Pancreas (tissue), 10 donors: ENCODE data around the gene ARHGAP10. TPM values are rescaled to one million over a fixed set of nuclear protein-coding genes. Genes with fewer than 3 reads are reported as not detected.
A peak's percentile ranks its signal among the peaks of the same experiment; 100 is the strongest.
"Not testable (repeated sequence)": the region's sequence is repeated elsewhere in the genome, so short reads cannot be mapped to it uniquely, and the experiment has no call there.

Source experiments
- ATAC-seq, 4 donors: fragments of 200-7000 bp; cut with Tn5 transposase; one replicate each; pipeline versions ENCODE4 v1.8.0 to v1.9.1; 2020; ENCODE audit warnings: mild to moderate bottlenecking in 4 of 4, moderate library complexity in 4 of 4
- DNase-seq, 6 donors: peaks; one replicate each; pipeline ENCODE4 v3.0.0-alpha.2; 2020
- FAIRE-seq: peaks from 2 replicates; lab custom pipeline; 2012; peaks lifted over from hg19 to GRCh38; lab: Jason Lieb, UNC
- H3K27ac ChIP-seq, 4 donors: fragments of 200-600 bp; sonication (generic); 1 replicate in 3 of 4; 2 replicates in 1 of 4; pipeline versions ENCODE4 v1.5.0 to v1.8.0; 2020
- H3K27me3 ChIP-seq, 4 donors: fragments of 200-600 bp; one replicate each; pipeline ENCODE4 v1.8.0; 2021
- H3K36me3 ChIP-seq, 3 donors: fragments of 200-600 bp; sonication (generic) in 1 of 3; one replicate each; pipeline versions ENCODE4 v1.5.0 to v1.8.0; 2020 to 2021
- H3K4me1 ChIP-seq, 3 donors: fragments of 200-600 bp; one replicate each; pipeline ENCODE4 v1.8.0; 2021
- H3K4me3 ChIP-seq, 4 donors: fragments of 200-600 bp; sonication (generic) in 2 of 4; one replicate each; pipeline versions ENCODE4 v1.5.0 to v1.8.0; 2020 to 2021
- H3K9me3 ChIP-seq, 4 donors: fragments of 200-600 bp; one replicate each; pipeline ENCODE4 v1.8.0; 2021
- WGBS, 2 donors: extraction: QIAGEN DNeasy Blood & Tissue Kit; methylation state at CpG; one replicate each; pipeline ENCODE4 v1.1.7; 2013; 5-methylcytosine and 5-hydroxymethylcytosine counted together
- intact Hi-C, 3 donors: fragments of 100-400 bp; cut with DNase I; formaldehyde crosslinking; loops; one replicate each; pipeline versions ENCODE4 v1.11.1 to v1.14.2; 2022
- polyA plus RNA-seq, 2 donors: library from polyadenylated mRNA; stranded (reverse); fragments of 200-250 nt; gene quantifications; one replicate each; pipeline ENCODE4 v1.2.3, GENCODE V29; 2013
- total RNA-seq, 6 donors: library from RNA; stranded (reverse); fragmentation: NEBNext Ultra II Directional in 4 of 6; extraction: Animal tissue kit (Norgen Biotek cat#: 25700) in 4 of 6; gene quantifications; one replicate each; pipeline versions ENCODE4 v1.2.1 to v1.2.4, GENCODE V29; 2021 to 2023
- TF ChIP-seq, protein P1 (sequence below), 4 donors: fragments of 200-600 bp; sonication (generic) in 3 of 4; IDR thresholded peaks; one replicate each; pipeline versions ENCODE4 v1.5.0 to v1.8.0; 2021; ENCODE audit warnings: antibody characterized with exemption in 4 of 4
- donor health status: healthy with polysubstance abuse.
- donor health status: DM: no; HTN: no; CAD: no; lungs with moderate emphysema.
- donor health status: DM: no; HTN: no; CAD: no.
- donor health status: control.
- donor health status: control.
- donor health status: Bipolar disorder and iron deficiency.
- donor health status: DM: yes; HTN: yes; CAD: no.
- donor health status: DM: no; HTN: no; CAD: no.
- donor health status: DM: no; HTN: no; CAD: no.
- donor health status: DM: yes; HTN: yes; CAD: no.

ARHGAP10 gene
- total and polyA plus RNA-seq, 8 donors: 6.3 to 14.8 (median 8.7) TPM

DNA sequence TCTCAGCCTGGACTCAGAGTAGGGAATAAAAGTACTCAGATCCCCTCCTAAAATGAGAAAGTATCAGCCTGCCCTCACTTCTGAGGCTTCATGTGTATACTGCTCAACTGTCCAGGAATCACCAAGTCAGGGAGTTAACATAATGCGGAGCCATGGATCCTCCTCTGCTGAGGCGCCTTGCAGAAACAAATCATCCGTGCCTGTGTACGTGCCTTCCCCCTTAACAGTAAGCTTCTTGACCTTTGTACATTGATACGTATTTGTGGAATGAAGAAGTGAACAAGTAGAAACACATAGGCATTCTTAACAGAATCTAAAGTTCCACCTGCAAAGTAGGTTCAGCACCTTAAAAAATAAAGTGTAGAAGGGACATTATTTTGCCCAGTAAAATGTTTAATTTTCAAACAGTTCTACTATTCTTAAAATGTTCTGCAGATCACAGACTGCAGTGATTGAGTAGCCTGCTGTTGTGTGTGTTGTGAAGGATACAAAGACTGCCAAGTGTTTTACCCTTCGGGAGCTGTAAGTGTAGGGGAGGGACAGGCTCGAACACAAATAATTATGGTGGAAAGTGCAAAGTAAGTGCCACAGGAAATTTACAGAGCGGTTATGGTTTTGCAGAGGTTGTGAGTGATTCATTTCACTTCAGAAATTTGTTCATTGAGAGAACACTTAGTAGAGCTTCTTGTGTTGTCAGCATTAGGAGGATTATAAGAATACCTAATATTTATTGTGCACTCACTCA lies 61.9 kb downstream of the ARHGAP10 start:
- Histone ChIP-seq H3K36me3 (no peaks in the 10 kb centered on the region), H3K27ac (no peak overlapping the region), H3K9me3 (no peaks in the 10 kb centered on the region), H3K4me3 (no peak overlapping the region), H3K4me1 (peaks cover 0 to 28% (median 0%) of the 10 kb centered on the region in 3 donors), H3K27me3 (no peaks in the 10 kb centered on the region)
- DNase-seq (no peak), FAIRE-seq (no peak), ATAC-seq (peak in 3 of 4 donors; percentile 27 to 50 (median 49))
- TF ChIP-seq, protein P1, sequence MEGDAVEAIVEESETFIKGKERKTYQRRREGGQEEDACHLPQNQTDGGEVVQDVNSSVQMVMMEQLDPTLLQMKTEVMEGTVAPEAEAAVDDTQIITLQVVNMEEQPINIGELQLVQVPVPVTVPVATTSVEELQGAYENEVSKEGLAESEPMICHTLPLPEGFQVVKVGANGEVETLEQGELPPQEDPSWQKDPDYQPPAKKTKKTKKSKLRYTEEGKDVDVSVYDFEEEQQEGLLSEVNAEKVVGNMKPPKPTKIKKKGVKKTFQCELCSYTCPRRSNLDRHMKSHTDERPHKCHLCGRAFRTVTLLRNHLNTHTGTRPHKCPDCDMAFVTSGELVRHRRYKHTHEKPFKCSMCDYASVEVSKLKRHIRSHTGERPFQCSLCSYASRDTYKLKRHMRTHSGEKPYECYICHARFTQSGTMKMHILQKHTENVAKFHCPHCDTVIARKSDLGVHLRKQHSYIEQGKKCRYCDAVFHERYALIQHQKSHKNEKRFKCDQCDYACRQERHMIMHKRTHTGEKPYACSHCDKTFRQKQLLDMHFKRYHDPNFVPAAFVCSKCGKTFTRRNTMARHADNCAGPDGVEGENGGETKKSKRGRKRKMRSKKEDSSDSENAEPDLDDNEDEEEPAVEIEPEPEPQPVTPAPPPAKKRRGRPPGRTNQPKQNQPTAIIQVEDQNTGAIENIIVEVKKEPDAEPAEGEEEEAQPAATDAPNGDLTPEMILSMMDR (IDR thresholded peaks at IDR 0.05): no peak
- 46 to 54% methylated on average over 8 of the region's 8 CpGs for WGBS, 2 donors
- intact Hi-C loops: no loop called here

DNA sequence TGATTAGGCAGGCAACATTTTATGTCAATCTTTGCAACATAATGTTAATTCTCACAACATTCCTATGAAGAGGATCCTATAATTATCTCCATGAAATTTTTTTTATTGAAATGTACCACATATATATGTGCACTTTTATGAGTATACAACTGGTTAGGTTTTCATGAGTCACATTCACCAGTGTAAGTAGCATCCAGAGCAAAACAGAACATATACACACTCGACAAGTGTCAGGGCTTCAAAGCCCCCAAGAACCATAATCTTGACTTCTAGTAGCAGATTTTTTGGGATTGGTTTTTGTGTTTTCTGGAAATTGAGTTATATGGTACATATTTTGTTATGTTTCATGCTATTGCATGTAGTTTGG lies 62.4 kb downstream of the ARHGAP10 start:
- intact Hi-C loops: no loop called here
- TF ChIP-seq, protein P1 (IDR thresholded peaks at IDR 0.05): no peak
- no peak overlapping the region for H3K4me3 ChIP-seq
- WGBS, 2 donors: 97% methylated on average over 1 of the region's 1 CpG
- no peak for DNase-seq
- H3K9me3 ChIP-seq: no peaks in the 10 kb centered on the region
- no peaks in the 10 kb centered on the region for H3K27me3 ChIP-seq
- H3K4me1 ChIP-seq: peaks cover 0 to 23% (median 0%) of the 10 kb centered on the region in 3 donors
- no peak for ATAC-seq
- FAIRE-seq: no peak
- no peaks in the 10 kb centered on the region for H3K36me3 ChIP-seq
- H3K27ac ChIP-seq: no peak overlapping the region

DNA sequence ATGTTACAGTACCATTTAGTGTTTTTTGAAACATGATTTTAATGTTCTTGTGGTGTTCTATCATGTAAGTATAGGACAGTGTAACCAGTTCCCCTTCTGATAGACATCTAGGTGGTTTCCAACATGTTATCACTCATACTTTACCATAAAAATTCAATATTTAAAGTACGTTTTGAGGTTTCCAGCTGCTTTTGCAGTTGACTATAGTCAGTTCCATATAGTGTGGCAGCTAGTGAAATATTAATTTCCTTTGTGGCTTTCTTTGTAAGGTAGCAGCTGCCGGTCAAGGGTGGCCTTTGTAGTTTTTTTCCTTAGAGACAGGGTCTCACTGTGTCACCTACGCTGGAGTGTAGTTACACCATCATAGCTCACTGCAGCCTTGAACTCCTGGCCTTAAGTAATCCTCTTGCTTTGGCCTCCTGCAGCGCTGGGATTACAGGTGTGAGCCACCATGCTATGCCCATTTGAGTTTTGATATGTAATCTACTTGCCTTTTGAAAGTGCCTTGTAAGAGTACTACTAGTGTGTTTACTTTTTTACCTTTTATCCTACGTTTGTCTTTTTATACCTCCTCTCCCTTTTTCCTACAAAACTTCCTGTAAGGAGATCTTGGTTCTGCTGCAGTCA lies 63.0 kb downstream of the ARHGAP10 start:
- FAIRE-seq (no peak), ATAC-seq (no peak), DNase-seq (no peak)
- intact Hi-C loops: no loop called here
- 69 to 73% methylated on average over 5 of the region's 5 CpGs for WGBS, 2 donors
- Histone ChIP-seq H3K4me1 (peaks cover 0 to 21% (median 0%) of the 10 kb centered on the region in 3 donors), H3K27ac (no peak overlapping the region), H3K27me3 (no peaks in the 10 kb centered on the region), H3K9me3 (no peaks in the 10 kb centered on the region), H3K4me3 (no peak overlapping the region), H3K36me3 (no peaks in the 10 kb centered on the region)
- TF ChIP-seq, protein P1 (IDR thresholded peaks at IDR 0.05): no peak

DNA sequence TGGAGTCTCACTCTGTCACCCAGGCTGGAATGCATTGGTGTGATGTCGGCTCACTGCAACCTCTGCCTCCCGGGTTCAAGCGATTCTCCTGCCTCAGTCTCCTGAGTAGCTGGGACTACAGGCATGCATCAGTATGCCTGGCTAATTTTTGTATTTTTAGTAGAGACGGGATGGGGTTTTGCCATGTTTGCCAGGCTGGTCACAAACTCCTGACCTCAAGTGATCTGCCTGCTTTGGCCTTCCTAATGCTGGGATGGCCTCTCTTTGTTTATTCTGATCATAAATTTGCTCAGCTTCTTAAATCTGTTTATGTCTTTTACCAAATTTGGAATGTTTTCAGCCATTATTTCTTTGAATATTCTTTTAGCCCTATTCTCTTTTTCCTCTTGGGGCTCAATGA lies 67.2 kb downstream of the ARHGAP10 start:
- H3K4me1 ChIP-seq, H3K27me3 ChIP-seq, H3K27ac ChIP-seq, intact Hi-C loops, FAIRE-seq, H3K9me3 ChIP-seq, DNase-seq, ATAC-seq, H3K4me3 ChIP-seq, H3K36me3 ChIP-seq: not testable (repeated sequence)
- WGBS, 2 donors: 87 to 90% methylated on average over 4 of the region's 4 CpGs

DNA sequence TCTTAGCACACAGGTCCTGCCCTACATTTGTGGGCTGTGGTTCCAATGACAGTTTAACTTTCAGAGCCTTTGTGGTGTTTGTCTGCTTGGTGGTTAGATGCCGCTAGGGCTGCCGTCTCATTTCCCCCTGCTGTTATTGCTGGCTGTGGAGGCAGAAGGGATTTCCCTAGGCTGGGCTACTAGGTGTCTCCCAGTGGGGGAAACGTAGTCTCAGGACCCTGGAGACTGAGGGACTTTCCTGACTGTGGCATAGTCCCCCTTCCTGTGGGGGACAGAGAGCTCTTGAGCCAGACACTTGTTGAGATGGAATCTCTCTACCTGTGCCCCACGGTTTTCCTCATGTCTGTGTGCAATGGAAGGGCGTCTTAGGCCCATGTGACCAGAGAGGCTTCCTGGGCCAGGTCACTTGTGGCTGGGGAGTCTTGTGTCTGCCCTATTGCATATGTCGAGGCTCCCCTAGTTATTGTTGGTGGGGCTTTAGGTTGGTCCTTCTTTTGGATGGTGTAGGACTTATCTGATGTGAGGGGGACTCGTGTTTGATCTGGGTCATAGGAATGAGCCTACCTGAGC lies 68.2 kb downstream of the ARHGAP10 start:
- Histone ChIP-seq H3K4me3 (no peak overlapping the region), H3K4me1 (no peaks in the 10 kb centered on the region), H3K27ac (no peak overlapping the region), H3K27me3 (no peaks in the 10 kb centered on the region), H3K9me3 (no peaks in the 10 kb centered on the region), H3K36me3 (no peaks in the 10 kb centered on the region)
- DNase-seq (no peak), ATAC-seq (peak in 1 of 4 donors; percentile 44), FAIRE-seq (no peak)
- TF ChIP-seq, protein P1 (IDR thresholded peaks at IDR 0.05): no peak
- intact Hi-C loops: no loop called here
- WGBS, 2 donors: 90 to 92% methylated on average over 7 of the region's 7 CpGs
